HepG2 (cell line): ENCODE measurements around the gene SRGAP3. TPM values are rescaled to one million over a fixed set of nuclear protein-coding genes. Genes with fewer than 3 reads are reported as not detected.

Experiments used
- ATAC-seq: fragments of 200-7000 bp; cut with Tn5 transposase; 3 replicates; pipeline ENCODE4 v1.9.1; 2020; ENCODE audit warnings: mild to moderate bottlenecking, moderate library complexity
- BruUV-seq: library from RNA; stranded (reverse); fragments of 400-500 nt; replicated peaks from 2 replicates; lab custom pipeline; 2021; lab: Mats Ljungman, UMichigan
- CTCF ChIA-PET: fragments of 300-600 bp; formaldehyde crosslinking; extraction: SDS; loops from one replicate; lab custom pipeline; 2021; ENCODE audit warnings: low total read pairs, inconsistent platforms, low intra/inter-chr PET ratio; lab: Yijun Ruan, JAX
- POLR2A ChIA-PET: fragments of 350-600 bp; sonication (Branson Sonifier 250); formaldehyde crosslinking; loops from one replicate; lab custom pipeline; 2020; ENCODE audit warnings: antibody characterized with exemption, inconsistent platforms; lab: Yijun Ruan, JAX
- DNase-seq: peaks from one replicate; pipeline ENCODE4 v3.0.0-alpha.2; 2015; ENCODE audit warnings: low spot score
- FAIRE-seq: peaks from 3 replicates; lab custom pipeline; 2011; peaks lifted over from hg19 to GRCh38; lab: Jason Lieb, UNC
- H2AFZ ChIP-seq: one replicate; pipeline ENCODE4 v1.6.1; 2011; ENCODE audit warnings: low read length, inconsistent platforms
- H3K27ac ChIP-seq: fragments of 300-600 bp; 3 replicates; pipeline ENCODE4 v1.8.0; 2011; ENCODE audit warnings: mixed run types, mild to moderate bottlenecking, mixed read lengths, low read length, inconsistent platforms; ENCODE audit not compliant: insufficient read depth; ENCODE audit errors: extremely low read length
- H3K27me3 ChIP-seq, 2 experiments: fragments of 200-600 bp in 1 of 2; 2 replicates in 1 of 2; 3 replicates in 1 of 2; pipeline versions ENCODE4 v1.6.0 to v1.8.0; 2011; ENCODE audit warnings: low read length in 2 of 2, mild to moderate bottlenecking in 2 of 2, moderate library complexity in 2 of 2, inconsistent platforms in 1 of 2; ENCODE audit not compliant: insufficient read depth in 2 of 2, control insufficient read depth in 1 of 2
- H3K36me3 ChIP-seq, 2 experiments: fragments of 200-600 bp in 1 of 2; replicated peaks in 1 of 2; 2 replicates in 1 of 2; 3 replicates in 1 of 2; pipeline versions ENCODE4 v1.5.1 to v1.8.0; 2011; ENCODE audit warnings: low read length in 2 of 2, inconsistent platforms in 1 of 2; ENCODE audit not compliant: insufficient read depth in 2 of 2, control insufficient read depth in 1 of 2
- H3K4me1 ChIP-seq: 2 replicates; pipeline ENCODE4 v1.5.1; 2012; ENCODE audit warnings: low read length, inconsistent platforms; ENCODE audit not compliant: insufficient read depth
- H3K4me2 ChIP-seq: 2 replicates; pipeline ENCODE4 v1.6.0; 2011; ENCODE audit warnings: low read depth, low read length, inconsistent platforms
- H3K4me3 ChIP-seq, 3 experiments: fragments of 200-600 bp in 1 of 3; sonication (generic), shearing (Covaris generic) in 1 of 3; replicated peaks in 1 of 3; 2 replicates each; pipeline ENCODE4 v1.5.1; 2011 to 2016; ENCODE audit warnings: low read length in 3 of 3, inconsistent platforms in 2 of 3, low read depth in 2 of 3, mild to moderate bottlenecking in 2 of 3, control low read depth in 1 of 3, mixed read lengths in 1 of 3; ENCODE audit not compliant: insufficient read depth in 1 of 3
- H3K79me2 ChIP-seq: one replicate; pipeline ENCODE4 v1.6.1; 2011; ENCODE audit warnings: low read length, inconsistent platforms; ENCODE audit not compliant: insufficient read depth
- H3K9ac ChIP-seq: 2 replicates; pipeline ENCODE4 v1.6.0; 2011; ENCODE audit warnings: mild to moderate bottlenecking, low read depth, low read length, inconsistent platforms; ENCODE audit not compliant: insufficient read depth
- H3K9me3 ChIP-seq: 2 replicates; pipeline ENCODE4 v1.5.1; 2012; ENCODE audit warnings: mild to moderate bottlenecking, low read length
- H4K20me1 ChIP-seq: 2 replicates; pipeline ENCODE4 v1.6.0; 2011; ENCODE audit warnings: inconsistent platforms, mild to moderate bottlenecking, low read length, moderate library complexity; ENCODE audit not compliant: insufficient read depth
- ETV6 ChIP-seq: sonication (generic); formaldehyde crosslinking; conservative IDR thresholded peaks from 2 replicates; pipeline ENCODE4 v1.4.0; 2020; ENCODE audit warnings: missing genetic modification reagents
- GABPA ChIP-seq, 2 experiments: IDR thresholded peaks; 2 replicates each; pipeline ENCODE4 v1.6.1; 2011 to 2016; ENCODE audit warnings: low read depth in 2 of 2, low read length in 1 of 2, missing biosample characterization in 1 of 2, missing genetic modification characterization in 1 of 2
- HOXA7 ChIP-seq: sonication (generic); formaldehyde crosslinking; IDR thresholded peaks from 2 replicates; pipeline ENCODE4 v1.8.1; 2022; ENCODE audit warnings: mild to moderate bottlenecking, missing genetic modification reagents, moderate library complexity
- POLR2AphosphoS2 ChIP-seq: IDR thresholded peaks from 2 replicates; pipeline ENCODE4 v1.6.1; 2011; ENCODE audit warnings: low read depth, low read length, improper control_type of control experiment
- RBFOX2 ChIP-seq: fragments of 200-400 bp; formaldehyde crosslinking; IDR thresholded peaks from 2 replicates; pipeline ENCODE4 v1.6.1; 2017; ENCODE audit warnings: low read depth, mild to moderate bottlenecking, low read length
- RXRA ChIP-seq: sonication (generic); formaldehyde crosslinking; IDR thresholded peaks from 2 replicates; pipeline ENCODE4 v1.5.1; 2020; ENCODE audit warnings: missing genetic modification reagents
- ZFP90 ChIP-seq: sonication (generic); formaldehyde crosslinking; IDR thresholded peaks from 2 replicates; pipeline ENCODE4 v1.8.0; 2022; ENCODE audit warnings: missing genetic modification reagents, mild to moderate bottlenecking, inconsistent platforms, borderline replicate concordance
- ZNF232 ChIP-seq: sonication (generic); formaldehyde crosslinking; IDR thresholded peaks from 2 replicates; pipeline ENCODE4 v1.4.0; 2020; ENCODE audit warnings: missing genetic modification reagents, borderline replicate concordance
- ZNF335 ChIP-seq: sonication (generic); formaldehyde crosslinking; IDR thresholded peaks from 2 replicates; pipeline ENCODE4 v1.4.0; 2020; ENCODE audit warnings: missing genetic modification reagents
- ZNF558 ChIP-seq: sonication (generic); formaldehyde crosslinking; IDR thresholded peaks from 2 replicates; pipeline ENCODE4 v1.9.0; 2022; ENCODE audit warnings: mild to moderate bottlenecking, missing genetic modification reagents, borderline replicate concordance
- ZNF672 ChIP-seq: sonication (generic); formaldehyde crosslinking; IDR thresholded peaks from 2 replicates; pipeline ENCODE4 v1.8.1; 2022; ENCODE audit warnings: missing genetic modification reagents
- ZNF720 ChIP-seq: sonication (generic); formaldehyde crosslinking; IDR thresholded peaks from 2 replicates; pipeline ENCODE4 v1.4.0; 2020; ENCODE audit warnings: missing genetic modification reagents
- WGBS: methylation state at CpG from one replicate; pipeline ENCODE4 v1.1.6; 2017; ENCODE audit warnings: low lambda C conversion rate; 5-methylcytosine and 5-hydroxymethylcytosine counted together
- in situ Hi-C: cut with HindIII; loops from 2 replicates; pipeline ENCODE4 v1.10.0; 2017; ENCODE audit warnings: low pct_unique_long_range_greater_than_20kb; ENCODE audit not compliant: extremely low pct_ligation_motif_present
- intact Hi-C: fragments of 100-400 bp; cut with micrococcal nuclease; formaldehyde crosslinking; loops from one replicate; pipeline ENCODE4 v1.10.0; 2022; ENCODE audit not compliant: unreplicated experiment
- polyA plus RNA-seq, 8 experiments: library from polyadenylated mRNA; depleted of rRNA in 3 of 8; stranded (reverse) in 7 of 8; unstranded in 1 of 8; fragments of >200 nt; fragmentation: Illumina TruSeq in 4 of 8; extraction: Trizol in 4 of 8; gene quantifications; 2 replicates each; pipeline versions ENCODE4 v1.2.1 to v1.2.3, GENCODE V29; 2011 to 2016; ENCODE audit warnings: low read depth in 4 of 8, missing spikeins in 1 of 8, mixed read lengths in 1 of 8; ENCODE audit not compliant: insufficient read depth in 1 of 8
- total RNA-seq, 5 experiments: library from RNA; depleted of rRNA; stranded (reverse); fragments of >200 nt; fragmentation: Illumina TruSeq; extraction: Trizol; gene quantifications; 2 replicates each; pipeline ENCODE4 v1.2.3, GENCODE V29; 2016; ENCODE audit warnings: low read depth in 1 of 5
- TF ChIP-seq, protein P1 (sequence below): sonication (generic); formaldehyde crosslinking; IDR thresholded peaks from 2 replicates; pipeline ENCODE4 v1.5.0; 2020; ENCODE audit warnings: missing genetic modification reagents, mild to moderate bottlenecking, borderline replicate concordance
- TF ChIP-seq, protein P2 (sequence below): sonication (generic); formaldehyde crosslinking; IDR thresholded peaks from 2 replicates; pipeline ENCODE4 v1.8.1; 2023; ENCODE audit warnings: mild to moderate bottlenecking, moderate library complexity, missing genetic modification reagents
- TF ChIP-seq, protein P3 (sequence below): sonication (generic); formaldehyde crosslinking; IDR thresholded peaks from 2 replicates; pipeline ENCODE4 v1.5.0; 2020; ENCODE audit warnings: missing genetic modification reagents
- TF ChIP-seq, protein P4 (sequence below): sonication (generic); formaldehyde crosslinking; IDR thresholded peaks from 2 replicates; pipeline ENCODE4 v1.4.0; 2020; ENCODE audit warnings: missing genetic modification reagents
- TF ChIP-seq, protein P5 (sequence below): sonication (generic); formaldehyde crosslinking; IDR thresholded peaks from 2 replicates; pipeline ENCODE4 v1.5.0; 2020; ENCODE audit warnings: missing genetic modification reagents

SRGAP3 gene
- total and polyA plus RNA-seq, 2 of the 13 experiments (the other 11 are each of a cell fraction or from before 2014, with no cell fraction given), result 1.2 to 1.4 TPM

DNA sequence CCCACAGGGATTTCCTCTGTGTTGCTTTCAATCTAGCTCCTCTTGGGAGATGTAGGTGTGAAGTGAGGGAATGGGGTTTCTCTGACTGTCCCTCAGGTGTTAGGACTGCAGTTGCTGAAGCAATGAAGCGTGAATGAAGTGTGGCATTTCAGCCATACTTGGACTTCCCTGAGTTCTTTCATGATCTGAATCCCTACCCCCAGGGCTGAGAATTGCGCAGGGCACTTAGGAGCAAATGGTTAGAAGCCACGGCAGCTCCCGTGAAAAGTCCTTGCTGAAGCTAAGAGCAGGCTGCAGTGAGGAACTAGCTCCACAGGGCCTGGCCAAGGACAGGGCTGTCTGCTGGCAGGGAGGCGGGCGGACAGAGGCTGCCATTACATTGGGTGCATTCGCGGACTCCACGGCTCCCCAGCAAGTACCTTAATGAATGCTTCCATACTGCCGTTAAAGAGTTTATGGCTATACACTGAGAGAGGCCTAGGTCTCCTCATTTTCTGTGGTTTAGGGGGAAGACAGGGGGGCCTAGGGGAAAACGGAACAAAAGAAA, 217.1 kb downstream of the SRGAP3 start:
- H2AFZ ChIP-seq, result no peak overlapping the region
- in situ Hi-C loops, result no loop called here
- POLR2A ChIA-PET, result no interaction called here
- BruUV-seq, result no TSS peak
- TF ChIP-seq RXRA (CRISPR knock-in tag) (no peak), ZNF672 (CRISPR knock-in tag) (no peak), RBFOX2 (no peak), HOXA7 (CRISPR knock-in tag) (no peak), ZNF558 (CRISPR knock-in tag) (no peak), ZFP90 (CRISPR knock-in tag) (no peak), ZNF335 (CRISPR knock-in tag) (no peak), ETV6 (CRISPR knock-in tag) (no peak), GABPA (IDR thresholded peaks at IDR 0.05; ENCODE audit: low read depth, low read length) (no peak), GABPA (CRISPR knock-in tag; IDR thresholded peaks at IDR 0.05; ENCODE audit: low read depth) (no peak), ZNF232 (CRISPR knock-in tag) (no peak), POLR2AphosphoS2 (no peak), ZNF720 (CRISPR knock-in tag) (no peak)
- TF ChIP-seq, protein P1, sequence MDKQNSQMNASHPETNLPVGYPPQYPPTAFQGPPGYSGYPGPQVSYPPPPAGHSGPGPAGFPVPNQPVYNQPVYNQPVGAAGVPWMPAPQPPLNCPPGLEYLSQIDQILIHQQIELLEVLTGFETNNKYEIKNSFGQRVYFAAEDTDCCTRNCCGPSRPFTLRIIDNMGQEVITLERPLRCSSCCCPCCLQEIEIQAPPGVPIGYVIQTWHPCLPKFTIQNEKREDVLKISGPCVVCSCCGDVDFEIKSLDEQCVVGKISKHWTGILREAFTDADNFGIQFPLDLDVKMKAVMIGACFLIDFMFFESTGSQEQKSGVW, result no peak
- TF ChIP-seq, protein P2, sequence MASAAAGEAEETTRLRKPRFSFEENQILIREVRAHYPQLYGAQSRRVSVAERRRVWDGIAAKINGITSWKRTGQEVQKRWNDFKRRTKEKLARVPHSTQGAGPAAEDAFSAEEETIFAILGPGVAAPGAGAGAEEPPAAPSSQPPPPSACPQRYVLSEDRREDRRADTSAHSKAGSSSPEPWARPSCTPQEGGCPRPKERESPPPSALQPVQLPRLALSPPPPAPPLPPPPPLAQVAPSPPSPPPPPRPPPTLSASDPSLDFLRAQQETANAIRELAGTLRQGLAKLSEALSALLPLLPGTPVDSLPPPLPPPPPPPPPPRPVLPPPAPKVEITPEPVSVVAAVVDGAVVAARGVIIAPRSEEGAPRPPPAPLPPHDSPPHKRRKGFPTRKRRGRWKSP (CRISPR knock-in tag), result no peak
- TF ChIP-seq, protein P3, sequence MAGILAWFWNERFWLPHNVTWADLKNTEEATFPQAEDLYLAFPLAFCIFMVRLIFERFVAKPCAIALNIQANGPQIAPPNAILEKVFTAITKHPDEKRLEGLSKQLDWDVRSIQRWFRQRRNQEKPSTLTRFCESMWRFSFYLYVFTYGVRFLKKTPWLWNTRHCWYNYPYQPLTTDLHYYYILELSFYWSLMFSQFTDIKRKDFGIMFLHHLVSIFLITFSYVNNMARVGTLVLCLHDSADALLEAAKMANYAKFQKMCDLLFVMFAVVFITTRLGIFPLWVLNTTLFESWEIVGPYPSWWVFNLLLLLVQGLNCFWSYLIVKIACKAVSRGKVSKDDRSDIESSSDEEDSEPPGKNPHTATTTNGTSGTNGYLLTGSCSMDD, result no peak
- TF ChIP-seq, protein P4, sequence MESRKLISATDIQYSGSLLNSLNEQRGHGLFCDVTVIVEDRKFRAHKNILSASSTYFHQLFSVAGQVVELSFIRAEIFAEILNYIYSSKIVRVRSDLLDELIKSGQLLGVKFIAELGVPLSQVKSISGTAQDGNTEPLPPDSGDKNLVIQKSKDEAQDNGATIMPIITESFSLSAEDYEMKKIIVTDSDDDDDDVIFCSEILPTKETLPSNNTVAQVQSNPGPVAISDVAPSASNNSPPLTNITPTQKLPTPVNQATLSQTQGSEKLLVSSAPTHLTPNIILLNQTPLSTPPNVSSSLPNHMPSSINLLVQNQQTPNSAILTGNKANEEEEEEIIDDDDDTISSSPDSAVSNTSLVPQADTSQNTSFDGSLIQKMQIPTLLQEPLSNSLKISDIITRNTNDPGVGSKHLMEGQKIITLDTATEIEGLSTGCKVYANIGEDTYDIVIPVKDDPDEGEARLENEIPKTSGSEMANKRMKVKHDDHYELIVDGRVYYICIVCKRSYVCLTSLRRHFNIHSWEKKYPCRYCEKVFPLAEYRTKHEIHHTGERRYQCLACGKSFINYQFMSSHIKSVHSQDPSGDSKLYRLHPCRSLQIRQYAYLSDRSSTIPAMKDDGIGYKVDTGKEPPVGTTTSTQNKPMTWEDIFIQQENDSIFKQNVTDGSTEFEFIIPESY (CRISPR knock-in tag), result no peak
- TF ChIP-seq, protein P5, sequence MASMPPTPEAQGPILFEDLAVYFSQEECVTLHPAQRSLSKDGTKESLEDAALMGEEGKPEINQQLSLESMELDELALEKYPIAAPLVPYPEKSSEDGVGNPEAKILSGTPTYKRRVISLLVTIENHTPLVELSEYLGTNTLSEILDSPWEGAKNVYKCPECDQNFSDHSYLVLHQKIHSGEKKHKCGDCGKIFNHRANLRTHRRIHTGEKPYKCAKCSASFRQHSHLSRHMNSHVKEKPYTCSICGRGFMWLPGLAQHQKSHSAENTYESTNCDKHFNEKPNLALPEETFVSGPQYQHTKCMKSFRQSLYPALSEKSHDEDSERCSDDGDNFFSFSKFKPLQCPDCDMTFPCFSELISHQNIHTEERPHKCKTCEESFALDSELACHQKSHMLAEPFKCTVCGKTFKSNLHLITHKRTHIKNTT (CRISPR knock-in tag), result no peak
- TF ChIP-seq, all 625 proteins: peak for 0
- Histone ChIP-seq H3K9me3 (no peaks in the 10 kb centered on the region), H3K4me2 (no peak overlapping the region), H3K36me3 (no peaks in the 10 kb centered on the region), H4K20me1 (no peaks in the 10 kb centered on the region), H3K4me3 (no peak overlapping the region), H3K79me2 (no peaks in the 10 kb centered on the region), H3K4me1 (no peaks in the 10 kb centered on the region), H3K27ac (no peak overlapping the region), H3K9ac (no peak overlapping the region), H3K27me3 (no peaks in the 10 kb centered on the region; a peak in 1 of 5 replicates)
- CTCF ChIA-PET, result no interaction called here
- FAIRE-seq, result no peak
- DNase-seq, result no peak
- ATAC-seq, result no peak
- intact Hi-C loops, result no loop called here
- 67% methylated on average over 9 of the region's 11 CpGs for WGBS
